ENCODE results near the gene FAM219A.

Gene FAM219A, protein sequence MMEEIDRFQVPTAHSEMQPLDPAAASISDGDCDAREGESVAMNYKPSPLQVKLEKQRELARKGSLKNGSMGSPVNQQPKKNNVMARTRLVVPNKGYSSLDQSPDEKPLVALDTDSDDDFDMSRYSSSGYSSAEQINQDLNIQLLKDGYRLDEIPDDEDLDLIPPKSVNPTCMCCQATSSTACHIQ

DNA sequence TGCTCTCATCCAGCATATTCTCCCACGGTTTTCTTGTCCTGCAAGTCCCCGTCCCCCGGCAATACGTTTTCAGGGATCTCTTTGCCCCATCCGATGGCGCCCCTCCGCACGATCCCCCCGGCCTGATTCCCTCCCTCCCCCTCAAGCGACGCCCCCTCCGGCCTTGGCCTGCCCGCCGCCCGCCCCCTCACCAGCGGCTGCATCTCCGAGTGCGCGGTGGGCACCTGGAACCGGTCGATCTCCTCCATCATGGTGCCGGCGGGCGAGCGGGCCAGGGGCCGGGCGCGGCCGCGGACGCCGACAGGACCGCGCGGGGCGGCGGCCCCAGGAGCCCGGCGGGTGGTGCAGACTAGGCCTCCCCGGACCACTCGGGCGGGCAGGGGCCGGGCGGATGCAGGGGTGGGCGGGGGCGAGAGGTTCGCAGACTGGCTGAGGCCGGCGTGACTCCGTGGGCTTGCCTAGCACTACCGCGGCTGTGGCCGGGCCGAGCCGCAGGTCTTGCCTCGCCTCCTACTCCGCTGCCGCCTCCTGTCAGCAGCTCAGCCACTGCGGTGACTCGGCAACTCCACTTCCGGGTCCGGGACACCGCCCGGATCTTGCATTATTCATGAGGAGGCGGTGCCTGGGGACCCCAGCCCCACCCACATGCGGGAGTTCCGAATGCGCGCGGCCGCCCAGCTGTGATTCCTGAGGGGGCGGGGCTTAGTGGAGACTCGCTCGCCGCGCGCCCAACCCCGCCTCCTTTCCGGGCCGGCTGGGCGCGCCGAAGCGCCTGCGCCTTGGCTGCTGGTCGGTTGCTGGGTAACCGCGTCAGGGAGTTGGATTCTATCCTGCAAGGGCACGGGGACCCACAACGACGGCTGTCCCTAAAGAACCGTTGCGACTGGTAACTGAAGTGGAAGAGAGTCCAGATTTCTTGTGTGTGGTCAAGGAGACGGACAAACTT lies at the start of gene FAM219A, which contains the start of gene DNAI1:
Gene FAM219A, minus strand, starts transcription at position 558 of the 946 bp plus-strand sequence. Its CDS starts 307 bp downstream, at position 251.
Gene DNAI1, plus strand, starts transcription at position 793 of the 946 bp plus-strand sequence. CDS start 201 bp downstream, outside the sequence.
- FAIRE-seq, result peak; percentile 98

DNA sequence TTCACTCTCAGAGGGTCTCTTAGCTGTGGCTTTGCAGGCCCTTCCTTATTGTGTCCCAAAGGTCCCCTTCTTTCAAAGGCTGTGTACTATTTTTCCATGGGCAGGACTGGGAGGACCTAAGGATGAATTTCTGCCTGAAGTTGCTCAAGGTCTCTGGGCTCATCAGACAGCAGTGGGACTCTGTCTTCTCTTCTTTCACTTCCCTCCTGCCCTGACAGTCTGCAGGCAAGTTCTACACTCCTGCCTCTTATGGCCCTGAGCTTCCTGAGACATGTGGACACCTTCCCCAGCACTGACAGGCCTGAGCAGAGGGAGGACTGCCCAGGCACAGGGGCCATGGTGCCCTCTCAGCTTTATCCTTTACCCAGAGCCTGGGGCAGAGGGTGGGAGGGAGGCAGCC lies 49.6 kb upstream of the FAM219A start:
- no peak for FAIRE-seq

DNA sequence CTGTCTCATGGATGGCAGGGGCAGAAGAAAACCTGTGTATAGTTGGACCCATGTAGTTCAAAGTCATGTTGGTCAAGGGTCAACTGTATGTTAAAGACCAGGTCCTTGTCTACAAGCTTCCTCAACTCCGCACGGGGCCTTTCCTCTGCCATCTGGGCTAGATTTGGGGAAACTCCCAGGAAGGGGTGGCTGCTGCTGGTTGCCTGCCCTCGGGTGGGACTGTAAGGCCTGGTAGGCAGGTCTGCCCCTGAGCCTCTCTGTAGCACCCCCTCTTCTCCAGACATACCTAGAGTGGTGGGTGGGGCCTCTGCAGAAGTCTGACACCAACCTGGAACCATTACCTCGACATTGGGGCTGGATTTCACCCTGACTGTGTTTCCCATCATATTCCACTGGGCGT lies 49.2 kb upstream of the FAM219A start:
- no peak for FAIRE-seq

DNA sequence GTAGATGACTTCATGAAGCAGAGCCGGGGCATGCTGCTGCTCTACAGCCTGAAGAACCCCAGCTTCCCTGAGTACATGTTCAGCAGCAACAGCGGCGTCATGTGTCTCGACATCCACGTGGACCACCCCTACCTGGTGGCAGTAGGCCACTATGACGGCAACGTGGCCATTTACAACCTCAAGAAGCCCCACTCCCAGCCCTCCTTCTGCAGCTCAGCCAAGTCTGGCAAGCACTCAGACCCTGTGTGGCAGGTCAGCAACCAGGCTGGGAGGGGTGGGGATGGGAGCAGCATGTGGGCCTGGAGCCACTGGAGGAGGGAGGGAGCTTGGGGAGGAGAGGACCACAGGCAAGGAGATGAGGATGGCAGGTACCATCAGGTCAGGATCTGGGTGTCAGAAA lies 48.3 kb upstream of the FAM219A start:
- FAIRE-seq, result no peak

DNA sequence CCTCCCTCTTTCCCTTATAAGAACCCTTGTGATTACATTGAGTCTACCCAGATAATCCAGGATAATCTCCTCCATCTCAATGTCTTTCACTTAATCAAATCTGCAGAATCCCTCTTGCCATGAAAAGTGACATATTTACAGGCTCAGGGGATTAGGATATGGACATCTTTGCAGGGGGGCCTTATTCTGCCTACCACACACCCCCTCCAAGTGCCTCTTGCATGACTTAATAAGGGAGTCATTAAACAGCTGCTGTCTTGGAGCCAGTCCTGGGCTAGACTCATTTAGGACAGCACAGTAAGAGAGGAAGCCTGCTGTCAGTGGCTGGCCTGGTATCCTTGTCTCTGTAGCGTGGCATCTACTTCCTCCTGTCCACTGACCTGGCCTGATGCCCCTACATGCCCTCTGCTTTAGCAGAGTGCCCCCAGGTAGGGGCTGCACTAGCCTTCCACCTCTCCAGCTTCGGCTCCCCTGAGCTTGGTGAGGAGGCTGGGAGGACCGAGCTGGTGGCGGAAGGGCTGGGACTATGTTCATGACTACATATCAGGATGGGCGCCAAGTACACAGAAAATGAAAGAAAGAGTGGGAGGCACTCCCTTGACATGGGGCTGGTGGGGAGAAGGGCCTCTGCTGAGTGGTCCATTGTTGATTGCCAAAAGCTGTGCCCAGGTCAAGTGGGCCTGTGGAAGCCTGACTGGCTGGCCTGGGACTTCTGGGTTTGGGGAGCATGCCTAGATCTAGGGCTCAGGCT lies 47.2 kb upstream of the FAM219A start:
- no peak for FAIRE-seq

DNA sequence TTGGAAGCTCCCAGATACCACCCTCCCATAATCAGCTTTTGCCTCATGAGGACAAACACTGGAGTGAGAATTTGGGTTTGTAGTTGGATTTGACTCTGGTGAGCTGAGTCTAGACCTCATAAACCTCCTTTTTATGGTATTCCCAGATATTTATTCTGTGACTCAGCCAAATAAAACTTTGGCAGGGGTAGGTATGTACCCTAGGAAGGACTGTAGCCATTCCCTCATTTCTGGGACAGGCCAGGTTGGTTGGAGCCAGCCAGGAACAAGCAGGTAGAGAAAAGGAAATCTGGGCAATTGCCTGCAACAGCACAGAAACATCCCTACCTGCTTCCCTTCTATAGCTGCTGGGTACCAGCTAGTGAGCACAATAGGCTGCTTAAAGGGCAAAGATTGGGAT lies 45.0 kb upstream of the FAM219A start:
- FAIRE-seq, result no peak

DNA sequence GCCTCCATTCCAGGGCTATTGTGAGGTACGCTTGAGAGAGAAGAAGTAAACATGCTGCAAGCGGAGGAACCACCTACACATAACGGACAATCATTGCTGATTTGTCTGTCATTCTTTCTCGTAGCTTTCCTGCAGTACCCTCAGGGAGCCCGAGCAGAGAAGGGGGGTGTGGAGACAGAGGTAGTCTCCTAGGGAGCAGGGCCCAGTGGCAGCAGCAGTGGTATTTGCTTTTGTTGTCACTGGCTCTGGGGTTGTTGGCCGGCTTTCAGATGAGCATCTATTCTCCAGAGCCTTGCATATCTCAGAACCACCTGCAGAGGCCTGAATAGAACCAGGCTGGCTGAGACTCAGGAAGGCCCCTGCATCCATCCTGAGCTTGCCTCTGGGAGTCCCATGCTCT lies 44.5 kb upstream of the FAM219A start:
- FAIRE-seq, result no peak

DNA sequence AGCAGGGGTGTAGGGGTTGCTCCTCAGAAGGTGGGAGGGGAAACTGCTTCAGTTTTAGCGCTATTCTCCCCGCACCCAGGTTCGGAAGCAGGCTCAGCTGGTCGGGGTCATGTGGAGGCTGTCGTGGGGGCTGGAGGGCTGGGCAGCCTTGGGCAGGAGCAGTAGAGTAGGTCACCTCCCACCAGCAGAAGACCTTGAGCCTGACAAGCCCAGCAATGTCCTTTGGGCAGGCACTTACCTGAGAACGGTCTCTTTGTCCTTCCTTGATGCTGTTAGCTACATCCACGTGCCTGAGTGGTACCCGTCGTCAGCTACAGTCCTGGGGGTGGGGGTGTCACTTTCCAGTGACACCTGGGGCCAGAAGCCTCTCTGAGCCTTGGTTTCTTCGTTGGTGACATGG lies 44.1 kb upstream of the FAM219A start:
- no peak for FAIRE-seq

DNA sequence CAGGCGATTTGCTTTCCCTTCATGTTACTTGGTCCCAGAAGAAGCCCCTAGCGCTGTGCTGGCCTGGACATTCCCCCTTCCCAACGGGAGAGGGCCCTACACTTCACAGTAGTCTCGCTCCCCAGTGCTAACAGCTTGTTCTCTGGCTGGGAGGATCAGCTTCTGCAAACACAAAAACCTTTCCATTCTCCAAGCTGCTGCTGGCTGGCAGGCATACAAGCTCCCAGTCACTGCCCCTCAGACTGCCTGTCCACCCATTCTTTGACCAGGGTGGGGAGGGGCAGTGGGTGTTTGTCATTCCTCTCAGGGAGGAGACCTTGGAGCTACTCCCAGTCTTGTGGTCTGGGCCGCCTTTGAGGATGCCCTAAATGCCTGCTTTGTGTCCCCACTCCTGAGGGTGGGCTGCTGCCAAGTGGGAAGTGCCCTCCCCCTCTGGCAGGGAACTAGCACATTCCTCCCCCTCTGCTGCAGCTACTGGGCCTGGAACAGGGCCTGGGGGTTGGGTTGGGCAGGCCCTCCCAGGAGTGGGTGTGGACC lies 43.6 kb upstream of the FAM219A start:
- no peak for FAIRE-seq

DNA sequence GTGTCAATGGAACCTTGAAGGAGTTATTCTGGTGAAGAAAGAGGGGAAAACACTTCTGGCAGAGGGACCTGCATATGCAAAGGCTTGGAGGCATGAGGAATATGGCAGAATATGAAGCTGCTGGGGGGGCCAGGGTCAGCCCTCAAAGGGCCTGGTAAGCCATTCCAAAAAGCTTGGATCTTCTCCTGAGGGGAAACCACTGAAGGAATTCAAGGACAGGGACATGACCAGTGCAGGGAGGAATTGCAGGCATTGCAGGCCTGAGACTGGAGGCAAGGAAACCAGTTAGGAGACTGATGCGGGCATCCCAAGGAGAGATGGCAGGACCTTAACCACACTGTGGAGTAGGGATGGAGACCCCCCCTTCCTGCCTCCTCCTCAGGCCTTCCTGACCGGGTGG lies 43.0 kb upstream of the FAM219A start:
- no peak for FAIRE-seq

DNA sequence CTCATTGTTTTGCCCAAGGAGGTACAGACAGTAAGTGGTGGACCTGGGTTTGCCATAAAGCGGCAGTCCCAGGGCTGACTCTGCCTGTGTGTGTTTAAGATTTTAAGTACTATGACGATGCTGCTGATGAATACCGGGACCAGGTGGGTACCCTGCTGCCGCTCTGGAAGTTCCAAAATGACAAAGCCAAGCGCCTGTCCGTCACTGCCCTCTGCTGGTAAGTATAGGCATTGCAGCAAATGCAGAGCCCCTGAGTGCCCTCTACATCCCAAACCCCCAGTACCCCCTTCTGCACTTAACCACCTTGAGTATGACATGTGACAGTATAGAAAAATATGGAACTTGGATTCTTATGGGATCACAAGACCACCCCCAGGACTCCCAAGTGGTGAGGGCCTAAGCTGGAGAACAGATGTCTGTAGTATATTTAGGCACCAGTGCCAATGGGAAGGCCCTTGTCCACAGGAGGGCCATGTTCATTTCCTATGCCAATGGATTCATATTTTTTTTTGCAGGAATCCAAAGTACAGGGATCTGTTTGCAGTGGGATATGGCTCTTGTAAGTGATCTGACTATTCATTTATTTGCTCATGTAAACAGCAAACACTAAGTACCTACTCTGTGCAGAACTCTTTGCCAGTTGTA lies 42.4 kb upstream of the FAM219A start:
- FAIRE-seq, result no peak

DNA sequence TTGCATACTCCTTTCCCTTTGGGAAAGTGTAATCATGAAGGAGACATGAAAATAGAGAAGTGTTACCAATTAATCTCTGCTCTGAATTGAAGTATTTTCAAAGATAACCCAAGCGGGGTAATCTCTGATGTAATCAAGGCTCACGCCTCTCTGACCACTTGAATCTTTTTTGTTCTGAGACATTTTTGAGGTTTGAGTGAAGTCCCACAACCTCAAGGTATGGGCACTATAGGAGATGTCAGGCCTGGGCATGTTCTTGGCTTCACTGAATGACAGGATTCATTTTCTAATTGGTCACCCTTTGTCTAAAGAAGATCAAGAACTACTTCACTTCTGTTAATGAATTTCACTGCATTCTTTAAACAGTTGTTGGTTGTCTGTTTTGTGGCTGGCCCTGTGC lies 40.7 kb upstream of the FAM219A start:
- no peak for FAIRE-seq

DNA sequence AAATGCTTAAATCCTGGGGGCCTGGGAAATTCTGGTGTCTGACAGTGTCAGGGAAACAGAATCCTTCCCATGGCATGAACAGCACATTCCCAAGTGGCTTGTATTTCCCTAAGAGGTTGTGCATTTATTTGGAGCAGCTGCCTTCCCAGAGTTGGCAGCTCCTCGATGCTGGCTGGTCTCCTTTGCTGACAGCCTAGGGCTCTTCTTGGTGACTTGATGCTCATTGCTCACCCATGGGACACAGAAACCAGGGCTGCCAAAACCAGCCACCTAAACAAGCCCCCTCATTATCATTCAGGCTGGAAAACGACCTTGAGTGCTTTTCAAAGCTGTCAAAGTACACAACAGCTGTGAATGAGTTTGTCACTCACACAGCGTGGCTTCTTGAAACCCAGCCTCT lies 40.2 kb upstream of the FAM219A start:
- FAIRE-seq, result no peak

DNA sequence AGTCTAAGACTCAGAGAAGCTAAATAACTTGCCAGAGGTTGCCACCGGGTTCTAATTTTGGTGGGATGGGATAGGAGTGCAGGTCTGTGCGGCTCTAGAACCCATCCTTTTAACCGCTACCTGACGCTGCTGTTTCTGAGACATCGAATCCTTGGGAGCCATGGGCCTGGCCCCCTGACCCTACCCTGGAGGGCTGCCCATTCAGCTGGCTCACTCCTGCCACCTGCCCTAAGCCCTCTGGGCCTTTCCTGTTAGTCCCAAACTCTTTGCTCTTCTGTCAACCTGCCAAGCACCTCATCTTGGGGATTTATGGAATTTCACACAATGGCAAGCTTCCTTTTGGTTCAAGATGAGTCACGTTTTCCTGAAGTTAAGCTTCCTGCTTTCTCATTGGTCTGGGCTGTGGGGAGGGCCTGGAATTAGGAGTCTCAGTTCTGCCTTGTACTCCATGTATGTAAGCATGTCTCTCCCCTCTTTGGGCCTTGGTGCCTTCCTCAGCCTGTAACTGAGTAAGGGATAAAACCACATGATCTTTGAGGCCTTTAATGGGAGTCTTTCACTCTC lies 37.9 kb upstream of the FAM219A start:
- no peak for FAIRE-seq

DNA sequence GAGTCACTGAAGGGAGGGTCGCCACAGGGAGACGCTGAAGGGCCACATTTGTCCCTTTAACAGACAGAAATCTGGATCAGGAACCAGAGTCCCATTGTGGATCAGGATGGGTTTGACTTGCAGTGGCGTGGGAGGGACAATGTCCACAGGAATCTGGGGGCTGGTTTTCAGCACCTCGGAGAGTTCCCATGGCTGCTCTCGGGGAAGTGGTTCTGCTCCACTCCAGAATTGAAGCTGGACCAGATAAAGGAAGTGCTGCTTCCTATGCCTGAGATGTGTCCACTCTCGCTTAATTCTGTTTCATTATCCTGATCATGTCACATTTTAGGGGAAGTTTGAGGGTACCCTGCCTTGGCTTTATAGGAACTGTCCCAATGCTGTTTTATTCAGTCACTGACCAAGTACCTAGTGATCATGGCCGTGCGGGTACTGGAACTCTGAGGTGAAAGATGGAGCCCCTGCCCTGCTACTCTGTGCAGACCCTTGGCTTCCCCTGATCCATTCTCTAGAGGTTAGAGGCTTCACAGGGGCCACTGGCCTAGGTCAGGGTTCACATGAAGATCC lies 35.7 kb upstream of the FAM219A start:
- no peak for FAIRE-seq

DNA sequence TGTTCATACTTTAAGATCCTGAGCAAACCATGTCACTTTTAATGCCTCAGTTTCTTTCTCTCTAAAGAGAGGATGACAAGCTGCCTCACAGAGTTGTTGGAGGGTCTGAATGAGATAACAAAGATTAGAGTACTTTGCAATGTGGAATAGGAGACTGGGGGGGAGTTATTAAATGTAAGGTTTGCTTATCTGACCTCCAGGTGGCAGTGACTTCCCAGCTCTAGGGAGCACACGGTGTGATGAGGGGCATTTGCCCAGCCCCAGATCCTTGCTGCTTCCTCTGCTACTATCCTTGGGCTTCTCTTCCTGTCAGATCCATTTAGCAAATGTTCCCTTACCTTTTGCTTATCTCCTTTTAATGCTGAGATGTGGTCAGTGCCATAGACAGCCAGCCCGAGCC lies 33.7 kb upstream of the FAM219A start:
- no peak for FAIRE-seq

DNA sequence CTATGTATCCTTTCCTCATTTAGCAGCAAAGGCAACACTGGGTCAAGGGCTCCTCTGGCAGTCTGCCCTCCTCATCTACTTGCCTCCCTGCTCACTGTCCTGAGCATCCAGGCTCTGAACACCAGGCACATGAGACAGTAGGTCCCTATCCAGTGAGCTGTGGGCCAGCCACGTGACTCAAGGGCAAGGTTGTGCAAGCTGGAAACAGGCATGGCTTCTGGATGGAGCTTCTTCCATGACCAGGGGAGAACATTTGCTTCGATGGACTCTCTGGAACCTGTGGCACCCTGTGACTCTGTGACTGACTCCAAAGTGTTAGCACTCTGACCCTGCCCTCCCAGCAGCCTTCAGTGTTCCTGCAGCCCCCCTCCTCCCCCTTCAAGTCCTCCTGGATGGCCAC lies 33.2 kb upstream of the FAM219A start:
- no peak for FAIRE-seq

DNA sequence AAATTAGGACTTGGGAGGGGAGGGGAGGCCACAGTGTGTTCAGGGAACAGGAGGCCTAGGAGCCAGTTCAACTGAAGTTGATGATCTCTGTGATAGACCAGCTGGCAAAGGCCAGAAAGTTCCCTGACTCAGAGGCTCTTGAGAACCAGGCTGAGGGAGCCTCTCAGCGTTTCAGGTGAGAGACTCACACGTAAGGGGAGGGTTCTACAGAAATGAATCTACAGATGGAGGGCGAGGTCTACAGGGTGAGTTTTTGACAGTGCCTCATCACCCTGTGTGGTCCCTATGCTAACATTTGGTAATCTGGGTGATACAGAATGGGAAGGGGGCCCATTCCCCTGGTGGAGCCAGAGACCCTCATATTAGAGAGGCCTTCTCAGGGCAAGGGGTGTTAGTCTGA lies 32.4 kb upstream of the FAM219A start:
- FAIRE-seq, result no peak

DNA sequence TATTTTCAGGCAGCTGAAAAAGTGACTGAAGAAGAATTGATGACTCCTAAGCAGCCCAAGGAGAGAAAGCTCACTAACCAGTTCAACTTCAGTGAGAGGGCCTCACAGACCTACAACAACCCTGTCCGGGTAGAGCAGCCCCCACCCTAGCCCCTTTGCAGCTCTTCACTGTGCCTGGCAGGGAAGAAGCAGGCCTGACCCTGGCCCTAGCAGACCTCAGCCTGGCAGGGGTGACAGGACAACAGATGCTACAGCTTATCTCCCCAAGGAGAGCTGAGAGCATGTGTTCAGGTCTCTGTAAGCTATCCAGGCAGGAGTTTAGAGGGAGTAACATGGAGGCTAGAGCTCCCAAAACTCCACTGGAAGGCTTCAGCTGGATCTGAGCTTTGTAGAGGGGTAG lies 32.0 kb upstream of the FAM219A start:
- FAIRE-seq, result no peak

DNA sequence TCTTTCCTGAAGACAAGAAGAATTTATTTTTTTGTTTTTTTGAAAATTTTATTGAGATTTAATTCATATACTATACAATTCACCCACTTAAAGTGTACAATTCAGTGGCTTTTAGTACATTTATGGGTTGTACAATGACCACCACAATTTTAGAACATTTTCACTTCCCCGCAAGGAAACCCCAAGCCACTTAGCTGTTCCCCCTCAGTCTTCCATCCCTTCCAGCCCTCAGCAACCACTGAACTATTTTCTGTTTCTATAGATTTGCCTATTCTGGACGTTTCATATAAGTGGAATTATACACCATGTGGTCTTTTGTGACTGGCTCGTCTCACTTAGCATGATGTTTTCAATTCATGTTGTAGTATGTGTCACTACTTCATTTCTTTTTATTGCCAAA lies 28.2 kb upstream of the FAM219A start:
- FAIRE-seq, result no peak

DNA sequence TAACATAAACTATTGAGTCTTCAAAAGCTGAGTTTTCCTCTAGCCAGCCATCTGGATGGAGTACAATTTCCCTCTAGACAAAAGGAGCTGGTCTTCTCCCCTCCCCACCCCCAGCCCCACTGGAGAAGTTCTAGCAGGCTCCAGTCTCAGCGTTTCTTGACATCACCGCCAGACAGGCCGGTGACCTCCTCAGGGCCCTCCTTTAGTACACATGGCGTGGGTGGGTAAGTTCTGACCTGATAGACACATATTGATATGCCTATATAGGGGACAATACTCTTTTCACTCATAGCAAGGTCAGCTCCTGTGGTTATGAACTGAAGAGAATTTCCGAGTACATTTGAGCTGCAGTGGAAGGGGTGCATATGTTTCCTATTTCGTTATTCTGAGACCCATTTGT lies 27.5 kb upstream of the FAM219A start:
- FAIRE-seq, result no peak

DNA sequence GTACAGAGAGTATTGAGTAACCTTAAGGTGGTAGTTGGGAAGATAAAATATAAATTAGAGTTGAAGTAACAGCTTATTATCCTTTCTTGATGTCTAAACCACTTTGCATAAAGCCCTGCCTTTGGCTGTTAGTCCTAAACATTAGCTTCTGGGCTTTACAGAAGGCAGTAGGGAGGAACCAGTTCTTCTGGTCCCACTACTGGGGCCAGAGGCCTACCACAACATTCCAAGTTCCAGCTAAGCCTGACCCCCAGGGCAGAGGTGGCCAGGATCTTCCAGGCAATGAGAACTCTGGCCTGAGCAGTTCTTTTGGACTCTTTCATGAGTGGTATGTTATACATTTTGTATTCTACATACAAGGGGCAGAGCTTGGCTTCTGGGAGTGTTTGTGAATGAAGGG lies 26.3 kb upstream of the FAM219A start:
- no peak for FAIRE-seq

Measured in endometrium (tissue), 2 donors.